K562 (cell line): Measurements from ENCODE around the gene CREB3L2. TPM values are rescaled to one million over a fixed set of nuclear protein-coding genes. Genes with fewer than 3 reads are reported as not detected.

ENCODE experiments used
- ATAC-seq: fragments of 200-7000 bp; cut with Tn5 transposase; 3 replicates; pipeline ENCODE4 v1.9.1; 2020; ENCODE audit warnings: moderate library complexity
- BruUV-seq: library from RNA; stranded (reverse); fragments of 400-500 nt; replicated peaks from 2 replicates; lab custom pipeline; 2021; lab: Mats Ljungman, UMichigan
- CTCF ChIA-PET: fragments of 300-600 bp; formaldehyde crosslinking; extraction: SDS; loops from one replicate; lab custom pipeline; 2021; ENCODE audit warnings: low intra/inter-chr PET ratio; lab: Yijun Ruan, JAX
- POLR2A ChIA-PET: fragments of 300-600, 350-650 bp; sonication (Branson Sonifier 250); formaldehyde crosslinking; extraction: SDS; loops from one replicate; lab custom pipeline; 2021; ENCODE audit warnings: antibody characterized with exemption, inconsistent platforms; lab: Yijun Ruan, JAX
- DNase-seq, 4 experiments: peaks; one replicate each; pipeline versions ENCODE4 v3.0.0 to v3.0.0-alpha.2; 2011 to 2018; ENCODE audit warnings: low spot score in 3 of 4, mixed read lengths in 3 of 4; ENCODE audit errors: extremely low read depth in 1 of 4
- FAIRE-seq: peaks from 2 replicates; lab custom pipeline; 2011; peaks lifted over from hg19 to GRCh38; lab: Jason Lieb, UNC
- H2AFZ ChIP-seq: 2 replicates; pipeline ENCODE4 v1.6.0; 2011; ENCODE audit warnings: low read depth, low read length, control low read depth, inconsistent platforms
- H3K27ac ChIP-seq: fragments of 200-600 bp; 3 replicates; pipeline ENCODE4 v1.8.0; 2011; ENCODE audit warnings: low read depth, mild to moderate bottlenecking, control low read depth, inconsistent platforms, low read length, moderate library complexity, mixed read lengths; ENCODE audit errors: extremely low read depth
- H3K27me3 ChIP-seq, 2 experiments: fragments of 300-600 bp in 1 of 2; 2 replicates in 1 of 2; 3 replicates in 1 of 2; pipeline versions ENCODE4 v1.6.0 to v1.8.0; 2011; ENCODE audit warnings: inconsistent platforms in 2 of 2, low read length in 2 of 2, mild to moderate bottlenecking in 1 of 2, mixed read lengths in 1 of 2, moderate library complexity in 1 of 2; ENCODE audit not compliant: control insufficient read depth in 2 of 2, insufficient read depth in 2 of 2
- H3K36me3 ChIP-seq: fragments of 300-600 bp; 3 replicates; pipeline ENCODE4 v1.8.0; 2011; ENCODE audit warnings: mild to moderate bottlenecking, low read length, inconsistent platforms; ENCODE audit not compliant: control insufficient read depth, insufficient read depth
- H3K4me1 ChIP-seq, 2 experiments: fragments of 200-600 bp in 1 of 2; replicated peaks in 1 of 2; 2 replicates in 1 of 2; 3 replicates in 1 of 2; pipeline versions ENCODE4 v1.5.1 to v1.8.0; 2011; ENCODE audit warnings: inconsistent platforms in 2 of 2, low read length in 2 of 2, mild to moderate bottlenecking in 1 of 2, mixed read lengths in 1 of 2, moderate library complexity in 1 of 2; ENCODE audit not compliant: control insufficient read depth in 2 of 2, insufficient read depth in 2 of 2
- H3K4me2 ChIP-seq: 2 replicates; pipeline ENCODE4 v1.6.1; 2011; ENCODE audit warnings: low read length, control low read depth, inconsistent platforms, mixed read lengths; ENCODE audit not compliant: insufficient read depth
- H3K4me3 ChIP-seq: fragments of 200-600 bp; sonication (generic), shearing (Covaris generic); 2 replicates; pipeline ENCODE4 v1.5.1; 2016; ENCODE audit warnings: control low read depth, inconsistent platforms
- H3K79me2 ChIP-seq: fragments of 200-600 bp; 3 replicates; pipeline ENCODE4 v1.8.0; 2011; ENCODE audit warnings: low read length, inconsistent platforms; ENCODE audit not compliant: control insufficient read depth, insufficient read depth
- H3K9ac ChIP-seq, 2 experiments: 2 replicates each; pipeline versions ENCODE4 v1.6.0 to v1.6.1; 2011; ENCODE audit warnings: low read depth in 2 of 2, low read length in 2 of 2, control low read depth in 1 of 2, inconsistent platforms in 1 of 2, mild to moderate bottlenecking in 1 of 2, mixed read lengths in 1 of 2; ENCODE audit not compliant: insufficient read depth in 1 of 2
- H3K9me1 ChIP-seq: one replicate; pipeline ENCODE4 v1.6.0; 2011; ENCODE audit warnings: inconsistent platforms, mild to moderate bottlenecking, low read length, moderate library complexity; ENCODE audit not compliant: control insufficient read depth, insufficient read depth
- H3K9me3 ChIP-seq: replicated peaks from 2 replicates; pipeline ENCODE4 v1.5.1; 2011; ENCODE audit warnings: low read depth, low read length, inconsistent platforms; ENCODE audit not compliant: control insufficient read depth, insufficient read depth
- H4K20me1 ChIP-seq: replicated peaks from 2 replicates; pipeline ENCODE4 v1.6.1; 2011; ENCODE audit warnings: low read length, inconsistent platforms, mixed read lengths; ENCODE audit not compliant: control insufficient read depth, insufficient read depth
- NR2C2 ChIP-seq, 2 experiments: fragments of 200-800 bp in 1 of 2; sonication (Bioruptor generic) in 1 of 2; sonication (generic) in 1 of 2; formaldehyde crosslinking in 1 of 2; IDR thresholded peaks; 2 replicates each; pipeline versions ENCODE4 v1.6.1 to v1.8.0; 2016 to 2022; ENCODE audit warnings: mild to moderate bottlenecking in 1 of 2, missing compliant biosample characterization in 1 of 2, missing genetic modification characterization in 1 of 2, missing genetic modification reagents in 1 of 2
- PHF8 ChIP-seq: fragments of 200-600 bp; sonication (generic); IDR thresholded peaks from 2 replicates; pipeline ENCODE4 v1.6.1; 2012; ENCODE audit warnings: mixed run types, mild to moderate bottlenecking, inconsistent platforms, low read length, moderate library complexity, borderline replicate concordance
- SIRT6 ChIP-seq: IDR thresholded peaks from one replicate; pipeline ENCODE4 v1.6.1; 2012; ENCODE audit warnings: low read depth, mild to moderate bottlenecking, control low read depth, inconsistent platforms, low read length, moderate library complexity
- SMC3 ChIP-seq: conservative IDR thresholded peaks from 2 replicates; pipeline ENCODE4 v1.6.1; 2011; ENCODE audit warnings: low read depth, low read length, improper control_type of control experiment; ENCODE audit not compliant: insufficient read depth
- ZNF274 ChIP-seq: IDR thresholded peaks from 2 replicates; pipeline ENCODE4 v1.6.1; 2011; ENCODE audit warnings: low read depth, mild to moderate bottlenecking, low read length, moderate library complexity, borderline replicate concordance
- ZNF316 ChIP-seq: fragments of 450-650 bp; IDR thresholded peaks from 2 replicates; pipeline ENCODE4 v1.6.1; 2016
- ZNF408 ChIP-seq: fragments of 250-450 bp; sonication (Bioruptor Pico); IDR thresholded peaks from 2 replicates; pipeline ENCODE4 v1.4.0; 2020; ENCODE audit warnings: low read depth, mild to moderate bottlenecking, moderate library complexity
- ZNF507 ChIP-seq: conservative IDR thresholded peaks from 2 replicates; pipeline ENCODE4 v1.6.1; 2017; ENCODE audit warnings: missing genetic modification characterization, missing compliant biosample characterization
- WGBS: fragments of 100-300 bp; shearing (Covaris generic); methylation state at CpG from one replicate; pipeline ENCODE4 v1.1.6; 2016; ENCODE audit warnings: low coverage, mixed read lengths; ENCODE audit not compliant: insufficient coverage; ENCODE audit errors: missing lambda C conversion rate; 5-methylcytosine and 5-hydroxymethylcytosine counted together
- in situ Hi-C: fragments of 300-500 bp; cut with MboI; formaldehyde crosslinking; loops from 4 replicates; pipeline ENCODE4 v1.15.0; 2018; ENCODE audit warnings: inconsistent platforms, mixed read lengths
- intact Hi-C: fragments of 100-400 bp; cut with micrococcal nuclease; formaldehyde crosslinking; loops from 2 replicates; pipeline ENCODE4 v1.14.2; 2022
- polyA plus RNA-seq, 8 experiments: library from polyadenylated mRNA; depleted of rRNA in 4 of 8; stranded (reverse) in 5 of 8; unstranded in 3 of 8; fragments of >200 nt; fragmentation: Nextera tagmentation in 2 of 8; fragmentation: Illumina TruSeq in 1 of 8; extraction: Ambion mirVana in 2 of 8; extraction: Trizol in 1 of 8; gene quantifications; 2 replicates each; pipeline versions ENCODE4 v1.2.1 to v1.2.3, GENCODE V29; 2011 to 2014; ENCODE audit warnings: inconsistent platforms in 1 of 8, missing spikeins in 1 of 8
- total RNA-seq, 7 experiments: library from RNA; depleted of rRNA in 6 of 7; stranded (reverse); fragments of >200 nt in 6 of 7; fragmentation: Illumina TruSeq in 2 of 7; extraction: Trizol in 2 of 7; gene quantifications; 2 replicates each; pipeline versions ENCODE4 v1.2.1 to v1.2.3, GENCODE V29; 2011 to 2021; ENCODE audit warnings: low replicate concordance in 1 of 7
- TF ChIP-seq, protein P1 (sequence below): fragments of 250-450 bp; sonication (Bioruptor Pico); IDR thresholded peaks from 2 replicates; pipeline ENCODE4 v1.8.0; 2021; ENCODE audit warnings: moderate library complexity, mild to moderate bottlenecking, inconsistent platforms
- TF ChIP-seq, protein P2 (sequence below): sonication (generic); formaldehyde crosslinking; IDR thresholded peaks from 2 replicates; pipeline ENCODE4 v1.8.0; 2022; ENCODE audit warnings: mild to moderate bottlenecking, missing genetic modification reagents, borderline replicate concordance
- TF ChIP-seq, protein P3 (sequence below): fragments of 450-650 bp; IDR thresholded peaks from 2 replicates; pipeline ENCODE4 v1.6.1; 2018; ENCODE audit not compliant: partially characterized antibody

CREB3L2 gene
- total and polyA plus RNA-seq, 9 of the 15 experiments (the other 6 are each of a cell fraction or from before 2014, with no cell fraction given): 7.1 to 45.6 (median 15.8) TPM

- TF ChIP-seq ZNF316 (0 out of 2 replicates have a peak, but pooled peaks have one; percentile 18), ZNF274 (no peak), PHF8 (no peak), NR2C2 (CRISPR knock-in tag; IDR thresholded peaks at IDR 0.05) (no peak), NR2C2 (tag; IDR thresholded peaks at IDR 0.05) (0 out of 2 replicates have a peak, but pooled peaks have one; percentile 24), SIRT6 (no peak)
- TF ChIP-seq, protein P1, sequence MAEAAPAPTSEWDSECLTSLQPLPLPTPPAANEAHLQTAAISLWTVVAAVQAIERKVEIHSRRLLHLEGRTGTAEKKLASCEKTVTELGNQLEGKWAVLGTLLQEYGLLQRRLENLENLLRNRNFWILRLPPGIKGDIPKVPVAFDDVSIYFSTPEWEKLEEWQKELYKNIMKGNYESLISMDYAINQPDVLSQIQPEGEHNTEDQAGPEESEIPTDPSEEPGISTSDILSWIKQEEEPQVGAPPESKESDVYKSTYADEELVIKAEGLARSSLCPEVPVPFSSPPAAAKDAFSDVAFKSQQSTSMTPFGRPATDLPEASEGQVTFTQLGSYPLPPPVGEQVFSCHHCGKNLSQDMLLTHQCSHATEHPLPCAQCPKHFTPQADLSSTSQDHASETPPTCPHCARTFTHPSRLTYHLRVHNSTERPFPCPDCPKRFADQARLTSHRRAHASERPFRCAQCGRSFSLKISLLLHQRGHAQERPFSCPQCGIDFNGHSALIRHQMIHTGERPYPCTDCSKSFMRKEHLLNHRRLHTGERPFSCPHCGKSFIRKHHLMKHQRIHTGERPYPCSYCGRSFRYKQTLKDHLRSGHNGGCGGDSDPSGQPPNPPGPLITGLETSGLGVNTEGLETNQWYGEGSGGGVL (CRISPR knock-in tag): no peak
Observed at GRCh38 chr7:137952426-137952805, 49.5 kb downstream of the CREB3L2 start (continued).

- H3K9me3 ChIP-seq: no peaks in the 10 kb centered on the region
- POLR2A ChIA-PET: interaction anchor here (1.2 to 1.8 kb wide), 2 partner anchors 9 to 11 kb away, joined by 3 to 7 read pairs; no protein-coding TSS in a partner anchor
- H3K27ac ChIP-seq: no peak overlapping the region
- H2AFZ ChIP-seq: no peak overlapping the region
- H3K9me1 ChIP-seq: no peaks in the 10 kb centered on the region
- CTCF ChIA-PET: interaction anchor here (0.6 kb wide), 1 partner anchor 801 kb away, joined by 5 read pairs; no protein-coding TSS in a partner anchor
- H3K36me3 ChIP-seq: peaks cover 15% of the 10 kb centered on the region
- no TSS peak for BruUV-seq
- H3K4me1 ChIP-seq: peaks cover 24 to 67% of the 10 kb centered on the region in 2 experiments
- no peak for FAIRE-seq
- WGBS: 89% methylated on average over 7 of the region's 7 CpGs
- 0 out of 2 replicates have a peak, but pooled peaks cover 4% of the 10 kb centered on the region for H4K20me1 ChIP-seq
- H3K9ac ChIP-seq: no peak overlapping the region
- no peaks in the 10 kb centered on the region for H3K27me3 ChIP-seq
- no peak for DNase-seq
- H3K4me2 ChIP-seq: no peak overlapping the region
- intact Hi-C loops (no loop called here), in situ Hi-C loops (loop anchor here (25.0 kb wide), 1 partner anchor 1410 kb away; the partner anchor contains the start of gene LUC7L2)
- H3K79me2 ChIP-seq: peaks cover 81% of the 10 kb centered on the region
- H3K4me3 ChIP-seq: no peak overlapping the region
- no peak for ATAC-seq
- TF ChIP-seq, protein P2, sequence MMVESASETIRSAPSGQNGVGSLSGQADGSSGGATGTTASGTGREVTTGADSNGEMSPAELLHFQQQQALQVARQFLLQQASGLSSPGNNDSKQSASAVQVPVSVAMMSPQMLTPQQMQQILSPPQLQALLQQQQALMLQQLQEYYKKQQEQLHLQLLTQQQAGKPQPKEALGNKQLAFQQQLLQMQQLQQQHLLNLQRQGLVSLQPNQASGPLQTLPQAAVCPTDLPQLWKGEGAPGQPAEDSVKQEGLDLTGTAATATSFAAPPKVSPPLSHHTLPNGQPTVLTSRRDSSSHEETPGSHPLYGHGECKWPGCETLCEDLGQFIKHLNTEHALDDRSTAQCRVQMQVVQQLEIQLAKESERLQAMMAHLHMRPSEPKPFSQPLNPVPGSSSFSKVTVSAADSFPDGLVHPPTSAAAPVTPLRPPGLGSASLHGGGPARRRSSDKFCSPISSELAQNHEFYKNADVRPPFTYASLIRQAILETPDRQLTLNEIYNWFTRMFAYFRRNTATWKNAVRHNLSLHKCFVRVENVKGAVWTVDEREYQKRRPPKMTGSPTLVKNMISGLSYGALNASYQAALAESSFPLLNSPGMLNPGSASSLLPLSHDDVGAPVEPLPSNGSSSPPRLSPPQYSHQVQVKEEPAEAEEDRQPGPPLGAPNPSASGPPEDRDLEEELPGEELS (CRISPR knock-in tag): no peak
- TF ChIP-seq ZNF408 (CRISPR knock-in tag) (no peak), ZNF507 (no peak), SMC3 (no peak)
- TF ChIP-seq, protein P3, sequence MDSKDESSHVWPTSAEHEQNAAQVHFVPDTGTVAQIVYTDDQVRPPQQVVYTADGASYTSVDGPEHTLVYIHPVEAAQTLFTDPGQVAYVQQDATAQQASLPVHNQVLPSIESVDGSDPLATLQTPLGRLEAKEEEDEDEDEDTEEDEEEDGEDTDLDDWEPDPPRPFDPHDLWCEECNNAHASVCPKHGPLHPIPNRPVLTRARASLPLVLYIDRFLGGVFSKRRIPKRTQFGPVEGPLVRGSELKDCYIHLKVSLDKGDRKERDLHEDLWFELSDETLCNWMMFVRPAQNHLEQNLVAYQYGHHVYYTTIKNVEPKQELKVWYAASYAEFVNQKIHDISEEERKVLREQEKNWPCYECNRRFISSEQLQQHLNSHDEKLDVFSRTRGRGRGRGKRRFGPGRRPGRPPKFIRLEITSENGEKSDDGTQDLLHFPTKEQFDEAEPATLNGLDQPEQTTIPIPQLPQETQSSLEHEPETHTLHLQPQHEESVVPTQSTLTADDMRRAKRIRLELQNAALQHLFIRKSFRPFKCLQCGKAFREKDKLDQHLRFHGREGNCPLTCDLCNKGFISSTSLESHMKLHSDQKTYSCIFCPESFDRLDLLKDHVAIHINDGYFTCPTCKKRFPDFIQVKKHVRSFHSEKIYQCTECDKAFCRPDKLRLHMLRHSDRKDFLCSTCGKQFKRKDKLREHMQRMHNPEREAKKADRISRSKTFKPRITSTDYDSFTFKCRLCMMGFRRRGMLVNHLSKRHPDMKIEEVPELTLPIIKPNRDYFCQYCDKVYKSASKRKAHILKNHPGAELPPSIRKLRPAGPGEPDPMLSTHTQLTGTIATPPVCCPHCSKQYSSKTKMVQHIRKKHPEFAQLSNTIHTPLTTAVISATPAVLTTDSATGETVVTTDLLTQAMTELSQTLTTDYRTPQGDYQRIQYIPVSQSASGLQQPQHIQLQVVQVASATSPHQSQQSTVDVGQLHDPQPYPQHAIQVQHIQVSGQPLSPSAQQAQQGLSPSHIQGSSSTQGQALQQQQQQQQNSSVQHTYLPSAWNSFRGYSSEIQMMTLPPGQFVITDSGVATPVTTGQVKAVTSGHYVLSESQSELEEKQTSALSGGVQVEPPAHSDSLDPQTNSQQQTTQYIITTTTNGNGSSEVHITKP: no peak
Observed at GRCh38 chr7:137951700-137952425, 50.0 kb downstream of the CREB3L2 start.
